ENCODE measurements around the gene MAP2K3.

Gene MAP2K3

DNA sequence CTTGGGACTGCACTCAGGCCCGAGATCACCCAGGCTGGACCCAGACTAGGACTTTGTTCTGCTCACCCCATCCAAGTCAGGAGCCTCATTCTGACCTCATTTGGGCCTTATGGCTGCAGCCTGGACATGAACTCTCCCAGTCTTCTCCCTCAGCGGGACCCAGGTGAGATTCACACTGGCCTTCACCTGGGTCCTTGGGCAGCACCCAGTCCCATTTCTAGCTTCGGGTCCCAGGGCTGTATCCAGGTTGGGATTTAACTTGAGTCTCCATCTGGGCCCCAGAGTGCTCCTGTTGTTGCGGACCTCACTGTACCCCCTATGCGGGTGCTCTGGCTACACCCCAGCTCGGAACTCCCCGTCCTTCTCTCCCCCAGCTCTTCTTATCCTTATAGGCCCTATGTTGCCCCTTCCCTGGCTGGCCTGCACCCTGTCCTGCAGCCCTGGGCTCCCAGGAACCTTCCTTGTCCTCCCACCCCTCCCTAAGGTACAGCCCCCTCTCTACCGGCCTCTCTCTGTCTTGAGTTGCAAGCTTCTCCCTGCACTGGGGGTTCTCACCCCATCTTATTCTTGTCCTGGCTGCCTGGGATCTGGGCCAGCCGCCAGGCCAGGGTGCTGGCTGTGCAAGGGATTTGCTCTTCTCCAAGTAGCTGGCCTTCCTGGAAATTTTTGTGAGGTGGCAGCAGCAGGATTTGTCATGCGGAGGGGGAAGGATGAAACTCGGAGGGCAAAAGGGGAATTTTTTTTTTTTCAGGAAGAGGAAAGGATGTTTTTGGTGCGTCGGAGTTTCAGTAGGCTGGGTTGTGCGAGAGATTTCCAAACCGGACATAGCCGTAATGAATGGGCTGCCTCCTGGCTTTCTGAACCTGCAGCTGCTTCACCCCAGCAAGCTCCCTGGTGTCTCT is 904 bp downstream of the MAP2K3 start (continued):
- no peak for TF ChIP-seq ZNF214 (tag by site-specific recombination; IDR thresholded peaks at IDR 0.05; ENCODE audit: borderline replicate concordance)
- no peak for TF ChIP-seq ZNF473 (tag by site-specific recombination; IDR thresholded peaks at IDR 0.05)
- TF ChIP-seq ZNF394 (tag by site-specific recombination; IDR thresholded peaks at IDR 0.05; ENCODE audit: borderline replicate concordance): peak; percentile 64; the same call in 1 of the 2 replicates
- no peak for TF ChIP-seq ZBTB17 (tag by site-specific recombination; IDR thresholded peaks at IDR 0.05)
- TF ChIP-seq ZNF155 (tag by site-specific recombination; IDR thresholded peaks at IDR 0.05): no peak
- TF ChIP-seq, protein P1, sequence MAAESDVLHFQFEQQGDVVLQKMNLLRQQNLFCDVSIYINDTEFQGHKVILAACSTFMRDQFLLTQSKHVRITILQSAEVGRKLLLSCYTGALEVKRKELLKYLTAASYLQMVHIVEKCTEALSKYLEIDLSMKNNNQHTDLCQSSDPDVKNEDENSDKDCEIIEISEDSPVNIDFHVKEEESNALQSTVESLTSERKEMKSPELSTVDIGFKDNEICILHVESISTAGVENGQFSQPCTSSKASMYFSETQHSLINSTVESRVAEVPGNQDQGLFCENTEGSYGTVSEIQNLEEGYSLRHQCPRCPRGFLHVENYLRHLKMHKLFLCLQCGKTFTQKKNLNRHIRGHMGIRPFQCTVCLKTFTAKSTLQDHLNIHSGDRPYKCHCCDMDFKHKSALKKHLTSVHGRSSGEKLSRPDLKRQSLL (tag by site-specific recombination; IDR thresholded peaks at IDR 0.05): no peak
- TF ChIP-seq TRIM28 (IDR thresholded peaks at IDR 0.05; ENCODE audit: borderline replicate concordance, low read length): no peak
- TF ChIP-seq KLF7 (tag by site-specific recombination; IDR thresholded peaks at IDR 0.05; ENCODE audit: borderline replicate concordance): no peak
- TF ChIP-seq ZNF423 (tag by site-specific recombination; IDR thresholded peaks at IDR 0.05): no peak
- no peak for TF ChIP-seq ZNF555 (tag by site-specific recombination; conservative IDR thresholded peaks at IDR 0.05)
- TF ChIP-seq, protein P2, sequence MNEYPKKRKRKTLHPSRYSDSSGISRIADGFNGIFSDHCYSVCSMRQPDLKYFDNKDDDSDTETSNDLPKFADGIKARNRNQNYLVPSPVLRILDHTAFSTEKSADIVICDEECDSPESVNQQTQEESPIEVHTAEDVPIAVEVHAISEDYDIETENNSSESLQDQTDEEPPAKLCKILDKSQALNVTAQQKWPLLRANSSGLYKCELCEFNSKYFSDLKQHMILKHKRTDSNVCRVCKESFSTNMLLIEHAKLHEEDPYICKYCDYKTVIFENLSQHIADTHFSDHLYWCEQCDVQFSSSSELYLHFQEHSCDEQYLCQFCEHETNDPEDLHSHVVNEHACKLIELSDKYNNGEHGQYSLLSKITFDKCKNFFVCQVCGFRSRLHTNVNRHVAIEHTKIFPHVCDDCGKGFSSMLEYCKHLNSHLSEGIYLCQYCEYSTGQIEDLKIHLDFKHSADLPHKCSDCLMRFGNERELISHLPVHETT (tag by site-specific recombination; IDR thresholded peaks at IDR 0.05): no peak
- peak; percentile 24; the same call in 1 of the 2 replicates for TF ChIP-seq ZBTB48 (tag by site-specific recombination; IDR thresholded peaks at IDR 0.05)
- TF ChIP-seq YY1 (tag by site-specific recombination; IDR thresholded peaks at IDR 0.05): no peak
- TF ChIP-seq ZNF138 (tag by site-specific recombination; IDR thresholded peaks at IDR 0.05; ENCODE audit: borderline replicate concordance): no peak
- TF ChIP-seq ZNF664 (tag by site-specific recombination; IDR thresholded peaks at IDR 0.05): no peak
- no peak for TF ChIP-seq ZNF707 (tag by site-specific recombination; IDR thresholded peaks at IDR 0.05)

DNA sequence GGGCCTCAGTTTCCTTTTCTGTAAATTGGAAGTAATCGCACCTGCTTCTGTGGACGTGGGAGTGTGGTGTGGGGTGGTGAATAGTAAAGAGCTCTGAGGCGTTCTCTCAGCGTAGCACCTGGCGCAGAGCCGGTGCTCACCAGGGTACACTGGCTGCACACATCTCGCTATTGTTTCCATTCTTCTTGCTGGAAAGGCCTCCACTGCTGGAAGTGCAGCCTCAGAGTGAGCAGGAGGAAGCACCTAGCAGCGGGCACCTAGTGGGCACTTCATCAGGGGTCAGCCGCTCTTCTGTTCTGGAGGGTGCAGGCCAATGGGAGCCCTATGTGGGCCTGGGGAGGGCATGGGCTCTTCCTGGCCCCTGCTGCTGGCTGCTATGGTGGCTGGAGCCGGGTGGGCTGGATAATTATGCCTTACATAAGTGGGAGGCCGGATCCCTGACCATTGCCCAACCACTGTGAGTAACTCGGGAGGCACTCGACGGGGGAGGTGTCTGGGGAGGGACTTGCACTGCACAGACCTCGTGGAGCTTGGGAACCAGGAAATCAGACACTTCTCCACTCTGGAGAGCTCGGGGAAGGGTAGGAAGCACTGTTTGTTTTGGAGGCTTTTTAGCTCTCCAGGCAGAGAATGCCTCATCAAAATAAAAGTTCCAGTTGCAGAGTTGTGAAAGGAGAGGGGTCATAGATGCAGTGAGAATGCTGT is 1.7 kb downstream of the MAP2K3 start:
- Histone ChIP-seq H3K4me3 (ENCODE audit: low read depth, low read length) (peak overlapping the region; percentile 68), H3K36me3 (ENCODE audit: control insufficient read depth in 2 of 2, insufficient read depth in 1 of 2, low read length in 2 of 2) (peaks cover 7 to 29% of the 10 kb centered on the region in 2 experiments; a peak in 2 of 3 replicates), H3K9me3 (ENCODE audit: control insufficient read depth, insufficient read depth, low read depth, low read length) (no peaks in the 10 kb centered on the region), H3K27ac (ENCODE audit: extremely low read depth, low read depth, low read length) (peak overlapping the region; percentile 70; the same call in 1 of the 2 replicates), H3K4me1 (ENCODE audit: control insufficient read depth, insufficient read depth, low read length) (peaks cover 25% of the 10 kb centered on the region)
- ChIA-PET CTCF (interaction anchor here (0.6 to 3.7 kb wide), 14 partner anchors 10 to 239 kb away, joined by 3 to 24 read pairs (median 4); no protein-coding TSS in a partner anchor), POLR2A (interaction anchor here (0.5 to 4.1 kb wide), 12 partner anchors 10 to 265 kb away, joined by 3 to 42 read pairs (median 4); partner anchors contain the start of genes DHRS7B and NATD1)
- TF ChIP-seq ZNF555 (tag by site-specific recombination; conservative IDR thresholded peaks at IDR 0.05): no peak
- no peak for TF ChIP-seq ZNF311 (tag by site-specific recombination; IDR thresholded peaks at IDR 0.05; ENCODE audit: borderline replicate concordance)
- TF ChIP-seq, protein P3, sequence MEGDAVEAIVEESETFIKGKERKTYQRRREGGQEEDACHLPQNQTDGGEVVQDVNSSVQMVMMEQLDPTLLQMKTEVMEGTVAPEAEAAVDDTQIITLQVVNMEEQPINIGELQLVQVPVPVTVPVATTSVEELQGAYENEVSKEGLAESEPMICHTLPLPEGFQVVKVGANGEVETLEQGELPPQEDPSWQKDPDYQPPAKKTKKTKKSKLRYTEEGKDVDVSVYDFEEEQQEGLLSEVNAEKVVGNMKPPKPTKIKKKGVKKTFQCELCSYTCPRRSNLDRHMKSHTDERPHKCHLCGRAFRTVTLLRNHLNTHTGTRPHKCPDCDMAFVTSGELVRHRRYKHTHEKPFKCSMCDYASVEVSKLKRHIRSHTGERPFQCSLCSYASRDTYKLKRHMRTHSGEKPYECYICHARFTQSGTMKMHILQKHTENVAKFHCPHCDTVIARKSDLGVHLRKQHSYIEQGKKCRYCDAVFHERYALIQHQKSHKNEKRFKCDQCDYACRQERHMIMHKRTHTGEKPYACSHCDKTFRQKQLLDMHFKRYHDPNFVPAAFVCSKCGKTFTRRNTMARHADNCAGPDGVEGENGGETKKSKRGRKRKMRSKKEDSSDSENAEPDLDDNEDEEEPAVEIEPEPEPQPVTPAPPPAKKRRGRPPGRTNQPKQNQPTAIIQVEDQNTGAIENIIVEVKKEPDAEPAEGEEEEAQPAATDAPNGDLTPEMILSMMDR (tag by site-specific recombination; IDR thresholded peaks at IDR 0.05): no peak
- no peak for TF ChIP-seq ZFP41 (tag by site-specific recombination; IDR thresholded peaks at IDR 0.05; ENCODE audit: borderline replicate concordance)
- TF ChIP-seq KLF10 (tag by site-specific recombination; IDR thresholded peaks at IDR 0.05): peak; percentile 37; the same call in 1 of the 2 replicates
- no peak for TF ChIP-seq ZNF138 (tag by site-specific recombination; IDR thresholded peaks at IDR 0.05; ENCODE audit: borderline replicate concordance)
- TF ChIP-seq ZNF292 (tag by site-specific recombination; IDR thresholded peaks at IDR 0.05; ENCODE audit: borderline replicate concordance, low read depth): no peak
- no peak for TF ChIP-seq ZNF654 (tag by site-specific recombination; IDR thresholded peaks at IDR 0.05; ENCODE audit: low read depth)
- TF ChIP-seq, protein P4, sequence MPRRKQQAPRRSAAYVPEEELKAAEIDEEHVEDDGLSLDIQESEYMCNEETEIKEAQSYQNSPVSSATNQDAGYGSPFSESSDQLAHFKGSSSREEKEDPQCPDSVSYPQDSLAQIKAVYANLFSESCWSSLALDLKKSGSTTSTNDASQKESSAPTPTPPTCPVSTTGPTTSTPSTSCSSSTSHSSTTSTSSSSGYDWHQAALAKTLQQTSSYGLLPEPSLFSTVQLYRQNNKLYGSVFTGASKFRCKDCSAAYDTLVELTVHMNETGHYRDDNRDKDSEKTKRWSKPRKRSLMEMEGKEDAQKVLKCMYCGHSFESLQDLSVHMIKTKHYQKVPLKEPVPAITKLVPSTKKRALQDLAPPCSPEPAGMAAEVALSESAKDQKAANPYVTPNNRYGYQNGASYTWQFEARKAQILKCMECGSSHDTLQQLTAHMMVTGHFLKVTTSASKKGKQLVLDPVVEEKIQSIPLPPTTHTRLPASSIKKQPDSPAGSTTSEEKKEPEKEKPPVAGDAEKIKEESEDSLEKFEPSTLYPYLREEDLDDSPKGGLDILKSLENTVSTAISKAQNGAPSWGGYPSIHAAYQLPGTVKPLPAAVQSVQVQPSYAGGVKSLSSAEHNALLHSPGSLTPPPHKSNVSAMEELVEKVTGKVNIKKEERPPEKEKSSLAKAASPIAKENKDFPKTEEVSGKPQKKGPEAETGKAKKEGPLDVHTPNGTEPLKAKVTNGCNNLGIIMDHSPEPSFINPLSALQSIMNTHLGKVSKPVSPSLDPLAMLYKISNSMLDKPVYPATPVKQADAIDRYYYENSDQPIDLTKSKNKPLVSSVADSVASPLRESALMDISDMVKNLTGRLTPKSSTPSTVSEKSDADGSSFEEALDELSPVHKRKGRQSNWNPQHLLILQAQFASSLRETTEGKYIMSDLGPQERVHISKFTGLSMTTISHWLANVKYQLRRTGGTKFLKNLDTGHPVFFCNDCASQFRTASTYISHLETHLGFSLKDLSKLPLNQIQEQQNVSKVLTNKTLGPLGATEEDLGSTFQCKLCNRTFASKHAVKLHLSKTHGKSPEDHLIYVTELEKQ (tag by site-specific recombination; IDR thresholded peaks at IDR 0.05; ENCODE audit: borderline replicate concordance): no peak
- TF ChIP-seq, protein P5, sequence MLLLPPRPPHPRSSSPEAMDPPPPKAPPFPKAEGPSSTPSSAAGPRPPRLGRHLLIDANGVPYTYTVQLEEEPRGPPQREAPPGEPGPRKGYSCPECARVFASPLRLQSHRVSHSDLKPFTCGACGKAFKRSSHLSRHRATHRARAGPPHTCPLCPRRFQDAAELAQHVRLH (tag by site-specific recombination; IDR thresholded peaks at IDR 0.05): no peak
- TF ChIP-seq ZNF623 (tag by site-specific recombination; IDR thresholded peaks at IDR 0.05): no peak
- no peak for TF ChIP-seq ZNF830 (tag by site-specific recombination; IDR thresholded peaks at IDR 0.05; ENCODE audit: low read depth)

Measured in HEK293 (cell line).